22Rv1 (cell line): ENCODE results near the gene XPR1.
"Not testable (repeated sequence)": the region's sequence is repeated elsewhere in the genome, so short reads cannot be mapped to it uniquely, and the experiment has no call there.

Experiments
- H3K27ac ChIP-seq: fragments of 450-650 bp; 2 replicates; pipeline ENCODE4 v1.5.1; 2017
- CTCF ChIP-seq: fragments of 450-650 bp; IDR thresholded peaks from 2 replicates; pipeline ENCODE4 v1.5.1; 2017; ENCODE audit warnings: mild to moderate bottlenecking
- ZFX ChIP-seq: fragments of 450-650 bp; IDR thresholded peaks from 2 replicates; pipeline ENCODE4 v1.6.1; 2017; ENCODE audit warnings: antibody characterized with exemption, borderline replicate concordance

Gene XPR1

GRCh38 chr1:180662709-180663108, 30.9 kb downstream of the XPR1 start:
- TF ChIP-seq CTCF (no peak), ZFX (no peak)
- H3K27ac ChIP-seq: no peak overlapping the region

- H3K27ac ChIP-seq: no peak overlapping the region
- no peak for TF ChIP-seq CTCF
- TF ChIP-seq ZFX: no peak
Measured at GRCh38 chr1:180670681-180671080, 38.9 kb downstream of the XPR1 start.

- no peak overlapping the region for H3K27ac ChIP-seq
- TF ChIP-seq ZFX (no peak), CTCF (no peak)
Measured at GRCh38 chr1:180672105-180672504, 40.3 kb downstream of the XPR1 start.

- H3K27ac ChIP-seq: no peak overlapping the region
- TF ChIP-seq ZFX: no peak
Measured at GRCh38 chr1:180672505-180672904, 40.7 kb downstream of the XPR1 start.

- TF ChIP-seq CTCF (no peak), ZFX (no peak)
- no peak overlapping the region for H3K27ac ChIP-seq
Measured at GRCh38 chr1:180674603-180675530, 43.0 kb downstream of the XPR1 start.

GRCh38 chr1:180675586-180675985, 43.8 kb downstream of the XPR1 start:
- TF ChIP-seq ZFX (no peak), CTCF (no peak)
- H3K27ac ChIP-seq: no peak overlapping the region

- H3K27ac ChIP-seq: no peak overlapping the region
- no peak for TF ChIP-seq CTCF
- TF ChIP-seq ZFX: no peak
Measured at GRCh38 chr1:180680558-180681144, 48.8 kb downstream of the XPR1 start.

- not testable (repeated sequence) for H3K27ac ChIP-seq
Measured at GRCh38 chr1:180683117-180683516, 51.3 kb downstream of the XPR1 start.
